Inflammatory macrophage treated with lipopolysaccharide for 1 hour (primary cell): ENCODE data around the gene TMED5.

Experiments
- DNase-seq, 2 donors: peaks; one replicate each; pipeline ENCODE4 v3.0.0-alpha.2; 2020 to 2022

Gene TMED5

GRCh38 chr1:93120614-93121013, 59.6 kb downstream of the TMED5 start:
- DNase-seq: no peak

- no peak for DNase-seq
These were observed 65.8 kb downstream of the TMED5 start for GRCh38 chr1:93114391-93114790.

GRCh38 chr1:93113127-93113526, 67.1 kb downstream of the TMED5 start:
- no peak for DNase-seq

- DNase-seq: peak in 1 of 2 donors; percentile 25
These were observed 68.7 kb downstream of the TMED5 start for GRCh38 chr1:93111561-93111960.

DNA sequence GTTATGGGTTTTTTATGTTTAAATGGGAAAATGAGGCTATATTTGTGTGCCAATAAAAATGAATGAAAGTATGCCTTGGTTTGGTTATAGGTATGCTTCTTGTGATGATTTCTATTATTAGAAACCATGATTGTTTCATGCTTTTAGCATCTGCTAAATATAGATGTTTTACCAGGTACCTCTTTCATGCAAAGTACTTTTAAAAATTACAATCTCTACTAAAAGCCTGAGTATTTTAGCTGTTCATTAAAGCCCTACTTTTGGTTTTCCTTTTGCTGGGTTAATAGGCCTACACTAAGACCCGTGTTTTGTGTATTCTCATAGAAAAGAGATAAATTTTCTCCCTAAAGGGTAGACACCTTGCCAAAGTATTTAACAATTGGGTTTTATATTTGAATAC, 69.1 kb downstream of the TMED5 start:
- no peak for DNase-seq

- DNase-seq: no peak
These were observed 70.6 kb downstream of the TMED5 start for GRCh38 chr1:93109578-93109977.

DNA sequence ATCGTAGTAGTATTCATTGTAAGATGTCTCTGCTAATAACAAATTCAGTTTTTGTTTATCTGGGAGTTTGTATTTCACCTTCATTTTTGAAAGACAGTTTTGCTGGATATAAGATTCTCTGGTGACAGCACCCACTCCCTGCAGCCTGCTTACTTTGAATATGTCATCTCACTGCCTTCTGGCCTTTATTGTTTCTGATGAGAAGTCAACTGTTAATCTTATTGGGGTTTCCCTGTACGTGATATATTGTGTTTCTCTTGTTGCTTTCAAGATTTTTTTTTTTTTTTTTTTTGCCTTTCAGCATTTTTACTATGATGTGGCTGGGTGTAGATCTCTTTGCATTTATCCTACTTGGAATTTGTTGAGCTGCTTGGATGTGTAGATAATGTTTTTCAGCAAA, 71.9 kb downstream of the TMED5 start:
- DNase-seq: no peak

DNA sequence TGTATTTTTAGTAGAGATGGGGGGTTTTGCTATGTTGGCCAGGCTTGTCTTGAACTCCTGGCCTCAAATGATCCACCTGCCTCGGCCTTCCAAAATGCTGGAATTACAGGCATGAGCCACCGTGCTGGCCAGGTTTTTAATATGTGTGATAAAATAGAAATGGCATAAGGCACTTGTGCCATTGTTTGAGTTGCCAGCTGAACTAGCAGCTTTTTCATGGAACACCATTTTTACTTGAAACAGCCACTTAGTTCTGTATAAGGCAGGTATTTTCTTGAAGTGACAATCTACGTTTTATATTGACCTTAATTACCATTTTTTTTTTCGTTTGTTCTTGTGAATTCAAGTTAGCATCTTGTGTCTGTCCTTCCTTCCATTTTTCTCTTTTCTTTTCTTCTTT, 72.8 kb downstream of the TMED5 start:
- no peak for DNase-seq

GRCh38 chr1:93106226-93106625, 74.0 kb downstream of the TMED5 start:
- no peak for DNase-seq

- no peak for DNase-seq
These were observed 78.1 kb downstream of the TMED5 start for GRCh38 chr1:93102142-93102541.
